Activated CD4-positive, alpha-beta memory T cell treated with anti-CD3 and anti-CD28 coated beads for 36 hours (primary cell): ENCODE data around the gene PVALEF. TPM values are rescaled to one million over a fixed set of nuclear protein-coding genes. Genes with fewer than 3 reads are reported as not detected.
"Not testable (repeated sequence)": the region's sequence is repeated elsewhere in the genome, so short reads cannot be mapped to it uniquely, and the experiment has no call there.

Experiments
- CTCF ChIA-PET: fragments of 350-600 bp; sonication (Branson Sonifier 250); formaldehyde crosslinking; loops from one replicate; lab custom pipeline; 2021; ENCODE audit warnings: antibody characterized with exemption, inconsistent platforms; lab: Charles Lee
- POLR2A ChIA-PET: fragments of 350-600 bp; sonication (Branson Sonifier 250); formaldehyde crosslinking; loops from one replicate; lab custom pipeline; 2021; ENCODE audit warnings: antibody characterized with exemption; lab: Charles Lee
- DNase-seq: peaks from one replicate; pipeline ENCODE4 v3.0.0-alpha.2; 2020
- H3K27ac Mint-ChIP-seq: one replicate; pipeline ENCODE4 v1.8.0; 2021; ENCODE audit warnings: mixed read lengths
- H3K27me3 Mint-ChIP-seq: one replicate; pipeline ENCODE4 v1.8.0; 2021; ENCODE audit warnings: mixed read lengths
- H3K36me3 Mint-ChIP-seq: one replicate; pipeline ENCODE4 v1.8.0; 2021; ENCODE audit warnings: mixed read lengths
- H3K4me1 Mint-ChIP-seq: one replicate; pipeline ENCODE4 v1.8.0; 2021; ENCODE audit warnings: low read depth, mixed read lengths
- H3K4me3 Mint-ChIP-seq: one replicate; pipeline ENCODE4 v1.8.0; 2021; ENCODE audit warnings: mild to moderate bottlenecking, mixed read lengths
- H3K9me3 Mint-ChIP-seq: one replicate; pipeline ENCODE4 v1.8.0; 2021; ENCODE audit warnings: mixed read lengths
- intact Hi-C: fragments of 100-400 bp; cut with micrococcal nuclease; formaldehyde crosslinking; loops from one replicate; pipeline ENCODE4 v1.15.1; 2023
- total RNA-seq, 2 experiments: library from RNA; stranded (reverse); gene quantifications; one replicate each; pipeline ENCODE4 v1.2.3, GENCODE V29; 2021

PVALEF gene
- total RNA-seq, 2 experiments from 2014 or later, result not detected

DNA sequence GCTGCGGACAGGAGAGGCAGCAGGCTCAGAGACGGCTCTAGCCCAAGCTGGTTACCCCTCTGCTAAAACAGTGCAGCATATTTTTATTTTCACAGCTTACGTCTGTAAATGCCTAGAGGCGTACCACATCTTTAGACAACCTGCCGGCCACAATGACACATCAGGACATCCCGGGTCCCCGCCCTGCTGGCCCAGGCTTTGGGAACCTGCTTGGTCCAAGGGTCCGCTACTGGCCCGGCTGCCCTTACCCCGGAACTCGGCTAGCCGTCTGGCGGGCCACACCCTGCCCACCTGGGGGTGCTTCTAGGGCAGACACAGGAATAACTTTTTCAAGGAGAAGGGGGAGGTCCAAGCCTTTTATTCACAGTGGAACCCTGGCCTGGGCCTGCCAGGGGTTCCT, 53.2 kb downstream of the PVALEF start:
- peaks cover 1% of the 10 kb centered on the region for H3K36me3 Mint-ChIP-seq

GRCh38 chr17:81218991-81219390, 53.7 kb downstream of the PVALEF start:
- ChIA-PET POLR2A (no interaction called here), CTCF (no interaction called here)
- no peak for DNase-seq
- Mint-ChIP-seq H3K9me3 (no peaks in the 10 kb centered on the region), H3K4me3 (no peak overlapping the region), H3K36me3 (peaks cover 1% of the 10 kb centered on the region), H3K27me3 (no peaks in the 10 kb centered on the region), H3K27ac (no peak overlapping the region), H3K4me1 (peaks cover 16% of the 10 kb centered on the region)
- intact Hi-C loops, result no loop called here

More for the DNA sequence above, 53.2 kb downstream of the PVALEF start:
- CTCF ChIA-PET, result no interaction called here
- Mint-ChIP-seq H3K4me1 (peaks cover 10% of the 10 kb centered on the region), H3K27me3 (no peaks in the 10 kb centered on the region), H3K4me3 (no peak overlapping the region), H3K27ac (no peak overlapping the region), H3K9me3 (no peaks in the 10 kb centered on the region)
- DNase-seq, result no peak
- intact Hi-C loops, result no loop called here
- POLR2A ChIA-PET, result no interaction called here

DNA sequence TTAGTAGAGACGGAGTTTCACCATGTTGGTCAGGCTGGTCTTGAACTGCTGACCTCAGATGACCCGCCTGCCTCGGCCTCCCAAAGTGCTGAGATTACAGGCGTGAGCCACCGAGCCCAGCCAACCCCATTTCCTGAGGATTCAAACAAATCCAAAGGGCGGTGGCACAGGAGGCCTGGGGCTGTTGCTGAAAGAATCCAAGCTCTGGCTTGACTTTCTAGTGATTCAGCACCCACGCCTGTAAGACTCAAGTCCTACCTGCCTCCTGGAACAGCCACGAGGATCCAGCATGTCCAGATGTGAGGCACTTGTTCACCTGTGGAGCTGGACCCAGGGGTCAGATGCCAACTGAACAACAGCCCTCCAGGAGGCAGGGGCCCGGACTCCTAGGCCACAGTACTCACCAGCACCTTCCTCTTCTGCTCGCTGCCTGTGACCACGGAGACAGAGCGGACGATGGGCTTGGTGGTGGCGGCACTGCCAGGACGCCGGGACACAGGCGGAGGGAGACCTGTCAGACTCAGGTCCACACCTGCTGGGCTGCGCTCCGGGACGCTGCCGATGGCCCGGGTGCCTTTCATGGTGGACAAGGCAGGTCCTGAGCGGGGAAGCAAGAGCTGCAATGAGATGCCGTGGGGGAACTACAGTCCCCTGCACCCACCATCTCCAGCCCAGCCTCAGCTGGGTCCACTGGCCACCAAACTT, 54.3 kb downstream of the PVALEF start:
- ChIA-PET POLR2A (no interaction called here), CTCF (no interaction called here)
- peaks cover 16% of the 10 kb centered on the region for H3K4me1 Mint-ChIP-seq
- H3K27me3 Mint-ChIP-seq, result no peaks in the 10 kb centered on the region
- H3K4me3 Mint-ChIP-seq, result no peak overlapping the region
- no peak overlapping the region for H3K27ac Mint-ChIP-seq
- peaks cover 1% of the 10 kb centered on the region for H3K36me3 Mint-ChIP-seq
- no peak for DNase-seq
- H3K9me3 Mint-ChIP-seq, result no peaks in the 10 kb centered on the region
- intact Hi-C loops, result loop anchor here (10.0 kb wide), 1 partner anchor 185 kb away; the partner anchor contains the start of gene BAIAP2

- intact Hi-C loops, result loop anchor here (10.0 kb wide), 1 partner anchor 187 kb away; the partner anchor contains the start of gene BAIAP2
- Mint-ChIP-seq H3K27ac (no peak overlapping the region), H3K36me3 (peaks cover 1% of the 10 kb centered on the region), H3K4me1 (peaks cover 16% of the 10 kb centered on the region), H3K4me3 (peak overlapping the region; percentile 52), H3K27me3 (no peaks in the 10 kb centered on the region), H3K9me3 (no peaks in the 10 kb centered on the region)
- DNase-seq, result no peak
- POLR2A ChIA-PET, result interaction anchor here (1.5 kb wide), 1 partner anchor 17 kb away, joined by 5 read pairs; the partner anchor contains the start of genes NDUFAF8 and TEPSIN
- CTCF ChIA-PET, result interaction anchor here (1.0 kb wide), 1 partner anchor 32 kb away, joined by 4 read pairs; no protein-coding TSS in a partner anchor
Observed at GRCh38 chr17:81221371-81221841, 56.1 kb downstream of the PVALEF start.

GRCh38 chr17:81221842-81222619, 56.7 kb downstream of the PVALEF start:
- intact Hi-C loops, result loop anchor here (10.0 kb wide), 1 partner anchor 187 kb away; the partner anchor contains the start of gene BAIAP2
- Mint-ChIP-seq H3K4me3 (peak overlapping the region; percentile 52), H3K36me3 (peaks cover 1% of the 10 kb centered on the region), H3K9me3 (no peaks in the 10 kb centered on the region), H3K27me3 (no peaks in the 10 kb centered on the region), H3K4me1 (peaks cover 16% of the 10 kb centered on the region), H3K27ac (no peak overlapping the region)
- DNase-seq, result no peak
- ChIA-PET POLR2A (interaction anchor here (0.7 to 1.5 kb wide), 4 partner anchors 17 to 73 kb away, joined by 3 to 16 read pairs (median 4); partner anchors contain the start of genes NDUFAF8, SLC38A10 and TEPSIN), CTCF (interaction anchor here (1.0 to 1.2 kb wide), 5 partner anchors 17 to 263 kb away, joined by 3 to 6 read pairs (median 4); partner anchors contain the start of genes NDUFAF8 and TEPSIN)

DNA sequence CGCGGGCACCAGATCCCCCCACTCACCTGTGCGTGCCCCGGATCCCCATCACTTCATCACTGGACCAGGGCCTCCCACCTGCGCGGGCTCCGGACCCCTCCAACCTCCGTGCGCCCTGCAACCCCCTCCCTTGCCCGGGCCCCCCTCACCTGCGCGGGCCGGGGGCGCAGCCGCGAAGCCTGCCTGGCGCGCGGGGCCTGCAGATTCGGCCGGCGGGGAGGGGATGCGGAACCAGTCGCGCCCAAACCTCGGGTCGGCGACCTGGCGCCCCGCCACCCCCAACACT, 57.3 kb downstream of the PVALEF start:
- ChIA-PET POLR2A (interaction anchor here (0.7 to 1.3 kb wide), 3 partner anchors 17 to 73 kb away, joined by 3 to 16 read pairs (median 4); partner anchors contain the start of genes NDUFAF8, SLC38A10 and TEPSIN), CTCF (interaction anchor here (0.8 to 1.2 kb wide), 7 partner anchors 13 to 330 kb away, joined by 3 to 6 read pairs (median 3); partner anchors contain the start of genes NDUFAF8 and TEPSIN)
- Mint-ChIP-seq H3K4me1 (peaks cover 17% of the 10 kb centered on the region), H3K9me3 (no peaks in the 10 kb centered on the region), H3K27ac (no peak overlapping the region), H3K27me3 (no peaks in the 10 kb centered on the region), H3K36me3 (peaks cover 1% of the 10 kb centered on the region), H3K4me3 (peak overlapping the region; percentile 66)
- DNase-seq, result no peak
- intact Hi-C loops, result loop anchor here (10.0 kb wide), 1 partner anchor 188 kb away; the partner anchor contains the start of gene BAIAP2

- ChIA-PET POLR2A (interaction anchor here (0.7 to 1.3 kb wide), 3 partner anchors 16 to 72 kb away, joined by 3 to 16 read pairs (median 4); partner anchors contain the start of genes NDUFAF8, SLC38A10 and TEPSIN), CTCF (interaction anchor here (0.8 to 1.2 kb wide), 7 partner anchors 12 to 329 kb away, joined by 3 to 6 read pairs (median 3); partner anchors contain the start of genes NDUFAF8 and TEPSIN)
- Mint-ChIP-seq H3K4me3 (peak within 1 kb of the TSS; percentile 66), H3K9me3 (no peaks in the 10 kb centered on the region), H3K36me3 (peaks cover 1% of the 10 kb centered on the region), H3K4me1 (peaks cover 22% of the 10 kb centered on the region), H3K27ac (no peak within 1 kb of the TSS), H3K27me3 (no peaks in the 10 kb centered on the region)
- DNase-seq, result peak; percentile 100
- intact Hi-C loops, result loop anchor here (1.0 to 10.0 kb wide), 2 partner anchors 16 to 188 kb away; partner anchors contain the start of genes BAIAP2, NDUFAF8 and TEPSIN
Observed at GRCh38 chr17:81222906-81223761, 57.8 kb downstream of the PVALEF start, which contains the start of gene CEP131. CEP131 (minus strand) TSS chr17:81222965; CDS start chr17:81220056, 2,909 bp downstream.

DNA sequence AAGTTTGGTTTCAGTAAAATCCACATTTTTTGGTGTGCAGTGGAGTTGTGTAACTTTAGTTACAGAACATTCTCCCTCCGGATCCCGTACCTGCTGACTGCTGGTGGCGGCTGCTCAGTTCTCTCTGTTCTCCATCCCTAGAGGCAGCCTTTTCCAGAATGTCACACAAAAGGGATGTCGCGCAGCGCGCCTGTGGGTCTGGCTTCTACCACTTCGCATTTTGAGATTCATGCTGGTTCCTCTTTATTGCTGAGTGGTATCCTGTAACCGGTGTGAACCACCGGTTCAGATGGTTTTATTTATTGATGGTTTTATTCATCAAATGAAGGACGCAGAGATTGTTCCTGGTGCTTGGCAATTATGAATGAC, 58.4 kb downstream of the PVALEF start:
- Mint-ChIP-seq H3K36me3 (peaks cover 3% of the 10 kb centered on the region), H3K27ac (no peak overlapping the region), H3K9me3 (no peaks in the 10 kb centered on the region), H3K27me3 (no peaks in the 10 kb centered on the region), H3K4me3 (peak overlapping the region; percentile 62), H3K4me1 (peaks cover 22% of the 10 kb centered on the region)
- CTCF ChIA-PET, result no interaction called here
- POLR2A ChIA-PET, result no interaction called here
- intact Hi-C loops, result loop anchor here (1.0 to 10.0 kb wide), 2 partner anchors 16 to 189 kb away; partner anchors contain the start of genes BAIAP2, NDUFAF8 and TEPSIN
- no peak for DNase-seq

GRCh38 chr17:81227630-81228029, 62.3 kb downstream of the PVALEF start:
- POLR2A ChIA-PET, H3K9me3 Mint-ChIP-seq, DNase-seq, H3K27me3 Mint-ChIP-seq, H3K4me3 Mint-ChIP-seq, CTCF ChIA-PET, H3K27ac Mint-ChIP-seq: not testable (repeated sequence)
- intact Hi-C loops, result loop anchor here (10.0 kb wide), 1 partner anchor 193 kb away; the partner anchor contains the start of gene BAIAP2
- Mint-ChIP-seq H3K4me1 (peaks cover 14% of the 10 kb centered on the region), H3K36me3 (peaks cover 15% of the 10 kb centered on the region)

- peaks cover 15% of the 10 kb centered on the region for H3K36me3 Mint-ChIP-seq
- CTCF ChIA-PET, result interaction anchor here (0.8 to 2.0 kb wide), 2 partner anchors 14 to 86 kb away, joined by 3 to 5 read pairs; no protein-coding TSS in a partner anchor
- DNase-seq, result no peak
- POLR2A ChIA-PET, result no interaction called here
- intact Hi-C loops, result loop anchor here (10.0 kb wide), 1 partner anchor 194 kb away; the partner anchor contains the start of gene BAIAP2
- H3K4me3 Mint-ChIP-seq, result no peak overlapping the region
- no peaks in the 10 kb centered on the region for H3K9me3 Mint-ChIP-seq
- peaks cover 12% of the 10 kb centered on the region for H3K4me1 Mint-ChIP-seq
- H3K27ac Mint-ChIP-seq, result no peak overlapping the region
- H3K27me3 Mint-ChIP-seq, result no peaks in the 10 kb centered on the region
Observed at GRCh38 chr17:81228420-81228819, 63.1 kb downstream of the PVALEF start.
